HepG2 (cell line): ENCODE results near the gene SIKE1. TPM values are rescaled to one million over a fixed set of nuclear protein-coding genes. Genes with fewer than 3 reads are reported as not detected.
A peak's percentile ranks its signal among the peaks of the same experiment; 100 is the strongest.

Source experiments
- CEBPZ ChIP-seq: IDR thresholded peaks from 2 replicates; pipeline ENCODE4 v1.6.1; 2012; ENCODE audit warnings: low read length, improper control_type of control experiment
- CREM ChIP-seq, 2 experiments: sonication (generic) in 1 of 2; formaldehyde crosslinking in 1 of 2; IDR thresholded peaks; 2 replicates each; pipeline versions ENCODE4 v1.4.0 to v1.6.1; 2016 to 2020; ENCODE audit warnings: antibody characterized with exemption in 1 of 2, mild to moderate bottlenecking in 1 of 2, missing genetic modification reagents in 1 of 2
- GATA4 ChIP-seq: sonication (generic); IDR thresholded peaks from 2 replicates; pipeline ENCODE4 v1.6.1; 2016; ENCODE audit warnings: antibody characterized with exemption, low read depth, borderline replicate concordance
- HCFC1 ChIP-seq: fragments of 150-350 bp; IDR thresholded peaks from 2 replicates; pipeline ENCODE4 v1.6.1; 2014; ENCODE audit warnings: low read depth, low read length
- KAT7 ChIP-seq: IDR thresholded peaks from 2 replicates; pipeline ENCODE4 v1.6.1; 2018; ENCODE audit warnings: borderline replicate concordance, missing compliant biosample characterization
- MLLT10 ChIP-seq: sonication (generic); formaldehyde crosslinking; IDR thresholded peaks from 2 replicates; pipeline ENCODE4 v1.4.0; 2020; ENCODE audit warnings: missing genetic modification reagents
- NCOA1 ChIP-seq: sonication (generic); formaldehyde crosslinking; IDR thresholded peaks from 2 replicates; pipeline ENCODE4 v1.9.0; 2021; ENCODE audit warnings: missing genetic modification reagents
- NR2F1 ChIP-seq, 2 experiments: fragments of 450-650 bp in 1 of 2; formaldehyde crosslinking in 1 of 2; IDR thresholded peaks; 2 replicates each; pipeline versions ENCODE4 v1.5.0 to v1.6.1; 2016 to 2020; ENCODE audit warnings: mild to moderate bottlenecking in 1 of 2, missing compliant biosample characterization in 1 of 2, missing genetic modification reagents in 1 of 2, moderate library complexity in 1 of 2
- NRL ChIP-seq: sonication (generic); formaldehyde crosslinking; IDR thresholded peaks from 2 replicates; pipeline ENCODE4 v1.5.0; 2020; ENCODE audit warnings: missing genetic modification reagents, mild to moderate bottlenecking, moderate library complexity, borderline replicate concordance
- POLR2A ChIP-seq, 2 experiments: IDR thresholded peaks; 2 replicates each; pipeline ENCODE4 v1.6.1; 2011; ENCODE audit warnings: low read depth in 2 of 2, low read length in 2 of 2, mild to moderate bottlenecking in 1 of 2, moderate library complexity in 1 of 2; ENCODE audit not compliant: insufficient read depth in 1 of 2
- ZBTB38 ChIP-seq: sonication (generic); formaldehyde crosslinking; IDR thresholded peaks from 2 replicates; pipeline ENCODE4 v1.5.1; 2020; ENCODE audit warnings: mild to moderate bottlenecking, missing genetic modification reagents
- ZNF230 ChIP-seq: sonication (generic); formaldehyde crosslinking; IDR thresholded peaks from 2 replicates; pipeline ENCODE4 v1.4.0; 2020; ENCODE audit warnings: mild to moderate bottlenecking, missing genetic modification reagents
- ZNF260 ChIP-seq: sonication (generic); formaldehyde crosslinking; IDR thresholded peaks from 2 replicates; pipeline ENCODE4 v1.4.0; 2020; ENCODE audit warnings: missing genetic modification reagents, low read depth, mild to moderate bottlenecking, borderline replicate concordance
- ZNF660 ChIP-seq: sonication (generic); formaldehyde crosslinking; IDR thresholded peaks from 2 replicates; pipeline ENCODE4 v1.5.1; 2020; ENCODE audit warnings: mild to moderate bottlenecking, low read depth, missing genetic modification reagents, borderline replicate concordance
- ZNF724P ChIP-seq: sonication (generic); formaldehyde crosslinking; IDR thresholded peaks from 2 replicates; pipeline ENCODE4 v1.8.0; 2022; ENCODE audit warnings: missing genetic modification reagents, borderline replicate concordance
- ZNF816 ChIP-seq: sonication (generic); formaldehyde crosslinking; IDR thresholded peaks from 2 replicates; pipeline ENCODE4 v1.8.0; 2022; ENCODE audit warnings: missing genetic modification reagents, mild to moderate bottlenecking, borderline replicate concordance
- ZNF839 ChIP-seq: sonication (generic); formaldehyde crosslinking; IDR thresholded peaks from 2 replicates; pipeline ENCODE4 v1.4.0; 2020; ENCODE audit warnings: missing genetic modification reagents, mild to moderate bottlenecking, borderline replicate concordance
- polyA plus RNA-seq, 8 experiments: library from polyadenylated mRNA; depleted of rRNA in 3 of 8; stranded (reverse) in 7 of 8; unstranded in 1 of 8; fragments of >200 nt; fragmentation: Illumina TruSeq in 4 of 8; extraction: Trizol in 4 of 8; gene quantifications; 2 replicates each; pipeline versions ENCODE4 v1.2.1 to v1.2.3, GENCODE V29; 2011 to 2016; ENCODE audit warnings: low read depth in 4 of 8, missing spikeins in 1 of 8, mixed read lengths in 1 of 8; ENCODE audit not compliant: insufficient read depth in 1 of 8
- total RNA-seq, 5 experiments: library from RNA; depleted of rRNA; stranded (reverse); fragments of >200 nt; fragmentation: Illumina TruSeq; extraction: Trizol; gene quantifications; 2 replicates each; pipeline ENCODE4 v1.2.3, GENCODE V29; 2016; ENCODE audit warnings: low read depth in 1 of 5
- TF ChIP-seq, protein P1 (sequence below): sonication (generic); formaldehyde crosslinking; IDR thresholded peaks from 2 replicates; pipeline ENCODE4 v1.5.0; 2020; ENCODE audit warnings: missing genetic modification reagents, mild to moderate bottlenecking, borderline replicate concordance
- TF ChIP-seq, protein P2 (sequence below): sonication (generic); formaldehyde crosslinking; IDR thresholded peaks from 2 replicates; pipeline ENCODE4 v1.5.0; 2020; ENCODE audit warnings: missing genetic modification reagents, mild to moderate bottlenecking, borderline replicate concordance
- TF ChIP-seq, protein P3 (sequence below): fragments of 450-650 bp; IDR thresholded peaks from 2 replicates; pipeline ENCODE4 v1.6.1; 2016

Gene SIKE1
- total and polyA plus RNA-seq, 2 of the 13 experiments (the other 11 are each of a cell fraction or from before 2014, with no cell fraction given), result 36.5 to 58.4 TPM

DNA sequence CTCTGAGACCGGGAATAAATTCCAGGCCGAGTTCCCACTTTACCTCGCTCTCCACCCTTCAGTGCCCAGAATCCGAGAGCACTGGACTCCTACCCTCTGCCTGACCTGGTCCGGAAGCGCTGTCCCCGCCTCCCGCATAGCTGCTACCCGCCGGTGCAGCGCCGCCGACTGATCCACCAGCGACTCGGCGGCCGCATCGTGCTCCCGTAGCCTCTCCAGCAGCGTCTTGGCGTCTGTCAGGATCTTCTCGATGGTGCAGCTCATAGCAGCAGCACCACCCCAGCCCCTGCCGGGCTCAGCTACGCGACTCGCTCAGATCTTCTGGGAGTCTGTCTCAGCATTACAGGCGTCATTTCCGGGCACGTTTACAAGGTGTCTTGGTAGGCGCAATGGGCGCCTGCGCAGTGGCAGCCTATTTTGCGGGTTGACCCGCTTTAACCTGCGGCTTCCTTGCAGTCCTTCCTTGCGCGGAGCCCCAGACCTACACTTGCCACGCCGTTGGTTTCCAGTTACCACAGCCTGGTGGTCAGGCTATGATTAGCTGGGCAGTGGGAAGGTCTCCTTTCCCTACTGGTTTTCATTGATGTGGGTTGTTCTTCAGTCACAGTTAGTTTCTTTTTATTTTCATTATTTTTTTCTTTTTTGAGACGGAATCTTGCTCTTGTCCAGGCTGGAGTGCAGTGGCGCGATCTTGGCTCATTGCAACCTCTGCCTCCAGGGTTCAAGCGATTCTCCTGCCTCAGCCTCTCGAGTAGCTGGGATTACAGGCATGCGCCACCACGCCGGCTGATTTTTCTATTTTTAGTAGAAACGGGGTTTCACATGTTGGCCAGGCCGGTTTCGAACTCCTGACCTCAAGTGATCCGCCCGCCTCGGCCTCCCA lies at the start of gene SIKE1 (continued):
- TF ChIP-seq, protein P1, sequence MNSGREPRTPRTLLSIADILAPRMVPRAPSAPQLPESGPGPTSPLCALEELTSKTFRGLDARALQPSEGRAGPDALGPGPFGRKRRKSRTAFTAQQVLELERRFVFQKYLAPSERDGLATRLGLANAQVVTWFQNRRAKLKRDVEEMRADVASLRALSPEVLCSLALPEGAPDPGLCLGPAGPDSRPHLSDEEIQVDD, result no peak
- peak; percentile 97 for TF ChIP-seq CREM (IDR thresholded peaks at IDR 0.05)
- peak; percentile 76 for TF ChIP-seq CREM (CRISPR knock-in tag; IDR thresholded peaks at IDR 0.05)
- peak; percentile 73; the same call in 1 of the 2 replicates for TF ChIP-seq ZNF230 (CRISPR knock-in tag)
- TF ChIP-seq MLLT10, result no peak
- no peak for TF ChIP-seq ZNF839 (CRISPR knock-in tag)
- TF ChIP-seq, protein P2, sequence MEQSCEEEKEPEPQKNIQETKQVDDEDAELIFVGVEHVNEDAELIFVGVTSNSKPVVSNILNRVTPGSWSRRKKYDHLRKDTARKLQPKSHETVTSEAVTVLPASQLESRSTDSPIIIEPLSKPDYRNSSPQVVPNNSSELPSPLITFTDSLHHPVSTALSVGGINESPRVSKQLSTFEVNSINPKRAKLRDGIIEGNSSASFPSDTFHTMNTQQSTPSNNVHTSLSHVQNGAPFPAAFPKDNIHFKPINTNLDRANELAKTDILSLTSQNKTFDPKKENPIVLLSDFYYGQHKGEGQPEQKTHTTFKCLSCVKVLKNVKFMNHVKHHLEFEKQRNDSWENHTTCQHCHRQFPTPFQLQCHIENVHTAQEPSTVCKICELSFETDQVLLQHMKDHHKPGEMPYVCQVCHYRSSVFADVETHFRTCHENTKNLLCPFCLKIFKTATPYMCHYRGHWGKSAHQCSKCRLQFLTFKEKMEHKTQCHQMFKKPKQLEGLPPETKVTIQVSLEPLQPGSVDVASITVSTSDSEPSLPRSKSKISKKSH (CRISPR knock-in tag), result peak; percentile 98
- peak; percentile 86; the same call in 1 of the 2 replicates for TF ChIP-seq KAT7 (CRISPR knock-in tag)
- no peak for TF ChIP-seq ZNF816 (CRISPR knock-in tag)
- no peak for TF ChIP-seq ZNF724P (CRISPR knock-in tag)
- TF ChIP-seq ZNF260, result no peak
- TF ChIP-seq NR2F1 (CRISPR knock-in tag; IDR thresholded peaks at IDR 0.05), result no peak
- peak; percentile 66 for TF ChIP-seq ZBTB38 (CRISPR knock-in tag)
- TF ChIP-seq POLR2A (IDR thresholded peaks at IDR 0.05; ENCODE audit: insufficient read depth in 1 of 2, low read depth in 2 of 2, low read length in 2 of 2), result peak; percentile 91 to 94
- TF ChIP-seq, protein P3, sequence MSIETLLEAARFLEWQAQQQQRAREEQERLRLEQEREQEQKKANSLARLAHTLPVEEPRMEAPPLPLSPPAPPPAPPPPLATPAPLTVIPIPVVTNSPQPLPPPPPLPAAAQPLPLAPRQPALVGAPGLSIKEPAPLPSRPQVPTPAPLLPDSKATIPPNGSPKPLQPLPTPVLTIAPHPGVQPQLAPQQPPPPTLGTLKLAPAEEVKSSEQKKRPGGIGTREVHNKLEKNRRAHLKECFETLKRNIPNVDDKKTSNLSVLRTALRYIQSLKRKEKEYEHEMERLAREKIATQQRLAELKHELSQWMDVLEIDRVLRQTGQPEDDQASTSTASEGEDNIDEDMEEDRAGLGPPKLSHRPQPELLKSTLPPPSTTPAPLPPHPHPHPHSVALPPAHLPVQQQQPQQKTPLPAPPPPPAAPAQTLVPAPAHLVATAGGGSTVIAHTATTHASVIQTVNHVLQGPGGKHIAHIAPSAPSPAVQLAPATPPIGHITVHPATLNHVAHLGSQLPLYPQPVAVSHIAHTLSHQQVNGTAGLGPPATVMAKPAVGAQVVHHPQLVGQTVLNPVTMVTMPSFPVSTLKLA, result no peak
- TF ChIP-seq CEBPZ, result no peak
- no peak for TF ChIP-seq ZNF660 (CRISPR knock-in tag)
- no peak for TF ChIP-seq NCOA1 (CRISPR knock-in tag)
- no peak; the same call in 1 of the 2 replicates for TF ChIP-seq HCFC1
- peak; percentile 95 for TF ChIP-seq NRL (CRISPR knock-in tag)
- TF ChIP-seq GATA4, result peak; percentile 81
